ENCODE measurements around the gene MORN5. TPM values are rescaled to one million over a fixed set of nuclear protein-coding genes. Genes with fewer than 3 reads are reported as not detected.

Gene MORN5
- total and polyA plus RNA-seq, 2 donors (not counting 1 experiment from before 2014, with no cell fraction given): 0.33 TPM; not detected in 1

- no peak overlapping the region for H3K27ac ChIP-seq (ENCODE audit: insufficient read depth, low read length)
- H3K9ac ChIP-seq (ENCODE audit: insufficient read depth, low read length): no peak overlapping the region
- peaks cover 12% of the 10 kb centered on the region for H3K4me1 ChIP-seq (ENCODE audit: control insufficient read depth, extremely low read depth, insufficient read depth, low read length)
- H3K4me2 ChIP-seq (ENCODE audit: extremely low read depth, insufficient read depth, low read length): no peak overlapping the region
- H3K36me3 ChIP-seq (ENCODE audit: control insufficient read depth, insufficient read depth, low read length): no peaks in the 10 kb centered on the region
- TF ChIP-seq CTCF (conservative IDR thresholded peaks at IDR 0.05 in 1 of 2, IDR thresholded peaks at IDR 0.05 in 1 of 2; ENCODE audit: low read depth in 1 of 2, low read length in 2 of 2): no peak
- TF ChIP-seq EZH2 (IDR thresholded peaks at IDR 0.05; ENCODE audit: low read length, missing control alignments): no peak
- no peaks in the 10 kb centered on the region for H4K20me1 ChIP-seq (ENCODE audit: control insufficient read depth, extremely low read depth, insufficient read depth, low read length)
- H3K79me2 ChIP-seq (ENCODE audit: control insufficient read depth, insufficient read depth, low read length): no peaks in the 10 kb centered on the region
- peak; percentile 28 to 89 for DNase-seq (ENCODE audit: low read depth in 2 of 2)
- H3K4me3 ChIP-seq (replicated peaks in 1 of 4; ENCODE audit: control extremely low read depth in 1 of 4, insufficient read depth in 1 of 4, low read depth in 3 of 4, low read length in 4 of 4): no peak overlapping the region
- H3K9me3 ChIP-seq (ENCODE audit: control insufficient read depth, insufficient read depth, low read depth, low read length): no peaks in the 10 kb centered on the region
- H3K27me3 ChIP-seq (ENCODE audit: control insufficient read depth, insufficient read depth, low read length): peaks cover 4% of the 10 kb centered on the region
- no peak overlapping the region for H2AFZ ChIP-seq (ENCODE audit: low read length)
These were observed 46.7 kb downstream of the MORN5 start for GRCh38 chr9:122206118-122207046.

GRCh38 chr9:122207096-122207495 lies 47.4 kb downstream of the MORN5 start:
- no peak overlapping the region for H3K4me2 ChIP-seq (ENCODE audit: extremely low read depth, insufficient read depth, low read length)
- no peak overlapping the region for H3K27ac ChIP-seq (ENCODE audit: insufficient read depth, low read length)
- H4K20me1 ChIP-seq (ENCODE audit: control insufficient read depth, extremely low read depth, insufficient read depth, low read length): no peaks in the 10 kb centered on the region

More at GRCh38 chr9:122207096-122207495, 47.4 kb downstream of the MORN5 start:
- no peak overlapping the region for H3K9ac ChIP-seq (ENCODE audit: insufficient read depth, low read length)
- no peak for TF ChIP-seq CTCF (conservative IDR thresholded peaks at IDR 0.05 in 1 of 2, IDR thresholded peaks at IDR 0.05 in 1 of 2; ENCODE audit: low read depth in 1 of 2, low read length in 2 of 2)
- TF ChIP-seq EZH2 (IDR thresholded peaks at IDR 0.05; ENCODE audit: low read length, missing control alignments): no peak
- H3K4me3 ChIP-seq (replicated peaks in 1 of 4; ENCODE audit: control extremely low read depth in 1 of 4, insufficient read depth in 1 of 4, low read depth in 3 of 4, low read length in 4 of 4): no peak overlapping the region
- H3K36me3 ChIP-seq (ENCODE audit: control insufficient read depth, insufficient read depth, low read length): no peaks in the 10 kb centered on the region
- H2AFZ ChIP-seq (ENCODE audit: low read length): no peak overlapping the region
- H3K4me1 ChIP-seq (ENCODE audit: control insufficient read depth, extremely low read depth, insufficient read depth, low read length): peaks cover 12% of the 10 kb centered on the region
- no peaks in the 10 kb centered on the region for H3K79me2 ChIP-seq (ENCODE audit: control insufficient read depth, insufficient read depth, low read length)
- peaks cover 11% of the 10 kb centered on the region for H3K27me3 ChIP-seq (ENCODE audit: control insufficient read depth, insufficient read depth, low read length)
- no peaks in the 10 kb centered on the region for H3K9me3 ChIP-seq (ENCODE audit: control insufficient read depth, insufficient read depth, low read depth, low read length)
- DNase-seq (ENCODE audit: low read depth in 2 of 2): no peak

All from fibroblast of lung (primary cell).